Central memory CD8-positive, alpha-beta T cell (primary cell): Measurements from ENCODE around the gene SRD5A1.

Source experiments
- ATAC-seq: fragments of 150-1000 bp; cut with Tn5 transposase; replicated peaks from 2 replicates; pipeline ENCODE4 v1.10.0; 2022; ENCODE audit warnings: mild to moderate bottlenecking, moderate FRiP score, moderate number of reproducible peaks; ENCODE audit not compliant: poor library complexity, severe bottlenecking; ENCODE audit errors: extremely low read depth
- DNase-seq, 2 donors: peaks; one replicate each; pipeline ENCODE4 v3.0.0; 2021; ENCODE audit warnings: low spot score in 2 of 2
- H3K27ac Mint-ChIP-seq: one replicate; pipeline ENCODE4 v1.8.0; 2022; ENCODE audit warnings: low read depth, mild to moderate bottlenecking, moderate library complexity, mixed read lengths
- H3K27me3 Mint-ChIP-seq: one replicate; pipeline ENCODE4 v1.8.0; 2022; ENCODE audit warnings: mixed read lengths
- H3K36me3 Mint-ChIP-seq: one replicate; pipeline ENCODE4 v1.8.0; 2022; ENCODE audit warnings: mild to moderate bottlenecking, moderate library complexity, mixed read lengths; ENCODE audit not compliant: insufficient read depth
- H3K4me1 Mint-ChIP-seq: one replicate; pipeline ENCODE4 v1.8.0; 2022; ENCODE audit warnings: mixed read lengths
- H3K4me3 Mint-ChIP-seq: one replicate; pipeline ENCODE4 v1.8.0; 2022; ENCODE audit warnings: mild to moderate bottlenecking, moderate library complexity, mixed read lengths
- H3K9me3 Mint-ChIP-seq: one replicate; pipeline ENCODE4 v1.8.0; 2022; ENCODE audit warnings: mixed read lengths

The SRD5A1 gene

DNA sequence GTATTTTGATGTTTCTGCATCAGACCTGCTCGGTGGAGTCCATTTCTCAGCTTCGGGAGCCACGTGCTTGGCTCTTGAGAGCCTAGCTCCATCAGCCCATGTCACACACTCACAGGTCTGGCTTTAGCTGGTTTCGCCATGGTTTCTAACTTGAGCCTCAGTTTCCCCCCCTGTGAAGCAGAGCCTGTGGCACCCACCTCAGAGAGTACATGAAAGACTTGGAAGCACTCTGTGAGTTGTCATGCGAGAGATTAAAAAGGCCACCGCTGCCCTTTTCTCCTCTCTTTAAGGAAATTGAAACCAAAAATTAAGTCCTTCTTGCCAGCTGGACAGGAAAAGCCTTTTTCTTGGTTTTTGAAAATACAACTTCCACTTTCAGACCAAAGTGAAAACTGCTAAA is 88.8 kb downstream of the SRD5A1 start:
- ATAC-seq = no peak
- Mint-ChIP-seq H3K27ac (peak overlapping the region; percentile 64), H3K27me3 (no peaks in the 10 kb centered on the region), H3K9me3 (no peaks in the 10 kb centered on the region), H3K36me3 (peaks cover 19% of the 10 kb centered on the region), H3K4me1 (peaks cover 97% of the 10 kb centered on the region), H3K4me3 (peak overlapping the region; percentile 38)
- DNase-seq = no peak

DNA sequence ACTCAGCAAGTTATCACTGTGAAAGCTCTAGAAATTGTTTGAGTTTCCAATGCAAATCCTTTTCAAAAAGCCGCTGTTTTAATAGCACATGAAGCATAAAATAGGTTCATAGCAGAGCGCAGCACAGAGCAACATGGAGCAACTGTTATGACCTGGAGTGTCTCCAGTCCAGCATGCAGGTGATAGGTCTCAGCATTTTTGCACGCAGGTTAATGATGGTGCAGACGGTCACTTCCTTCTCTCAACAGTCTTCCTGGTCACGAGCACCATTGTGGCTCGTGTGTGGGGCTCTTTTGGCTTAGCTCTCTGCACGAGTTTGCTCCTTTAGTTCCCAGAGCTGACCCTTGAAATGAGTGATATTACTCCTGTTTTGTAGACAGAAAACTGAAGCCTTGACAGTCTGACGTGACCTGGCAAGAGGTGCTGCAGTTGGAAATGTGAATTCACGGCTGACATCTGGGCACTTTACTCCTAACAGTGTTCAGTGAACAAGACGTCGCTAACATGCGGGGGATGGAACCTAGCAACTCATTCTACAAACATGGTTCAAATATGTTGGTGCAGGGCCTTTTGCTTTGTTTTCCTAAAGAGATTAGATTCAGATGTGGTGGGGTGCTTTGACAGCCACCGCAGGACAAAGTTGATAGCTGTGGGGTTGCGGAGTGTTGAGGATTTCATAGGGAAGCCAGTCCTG is 90.0 kb downstream of the SRD5A1 start:
- no peaks in the 10 kb centered on the region for H3K9me3 Mint-ChIP-seq
- no peak for DNase-seq
- ATAC-seq = no peak
- H3K4me3 Mint-ChIP-seq = no peak overlapping the region
- H3K36me3 Mint-ChIP-seq = peaks cover 22% of the 10 kb centered on the region
- no peaks in the 10 kb centered on the region for H3K27me3 Mint-ChIP-seq
- peaks cover 97% of the 10 kb centered on the region for H3K4me1 Mint-ChIP-seq
- peak overlapping the region; percentile 41 for H3K27ac Mint-ChIP-seq

DNA sequence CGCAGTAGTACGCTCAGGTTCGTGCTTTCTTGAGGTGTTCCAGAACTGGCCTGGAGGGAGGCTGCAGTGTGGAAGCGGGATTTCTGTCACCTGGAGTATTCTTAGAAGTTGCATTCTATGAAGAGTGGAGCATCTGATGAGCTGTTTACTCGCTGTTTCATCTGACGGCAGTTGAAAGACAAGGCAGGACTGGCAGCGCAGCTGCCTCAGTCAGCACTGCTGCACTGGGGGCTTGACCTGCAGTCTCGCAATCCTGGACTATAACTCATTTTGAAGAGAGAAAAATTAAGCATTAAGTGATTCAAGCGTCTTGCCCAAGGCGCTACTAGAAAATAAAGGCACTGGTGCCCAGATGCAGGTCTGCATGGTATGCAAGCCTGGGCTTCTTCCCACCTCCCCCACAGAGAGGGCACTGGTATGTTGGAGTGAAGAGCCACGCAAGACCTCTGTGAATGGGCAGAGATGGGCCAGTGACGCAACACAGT is 90.6 kb downstream of the SRD5A1 start:
- DNase-seq (no peak), ATAC-seq (no peak)
- peaks cover 93% of the 10 kb centered on the region for H3K4me1 Mint-ChIP-seq
- H3K9me3 Mint-ChIP-seq = no peaks in the 10 kb centered on the region
- no peaks in the 10 kb centered on the region for H3K27me3 Mint-ChIP-seq
- peaks cover 19% of the 10 kb centered on the region for H3K36me3 Mint-ChIP-seq
- H3K4me3 Mint-ChIP-seq = no peak overlapping the region
- peak overlapping the region; percentile 41 for H3K27ac Mint-ChIP-seq
